ENCODE data around the gene CCR2. TPM values are rescaled to one million over a fixed set of nuclear protein-coding genes. Genes with fewer than 3 reads are reported as not detected.
"Not testable (repeated sequence)": the region's sequence is repeated elsewhere in the genome, so short reads cannot be mapped to it uniquely, and the experiment has no call there.

CCR2 gene
- total RNA-seq, 3 donors from 2014 or later, result 1.2 to 3.4 (median 2.2) TPM

GRCh38 chr3:46318207-46318927 is 35.5 kb upstream of the CCR2 start:
- no peaks in the 10 kb centered on the region for H3K9me3 ChIP-seq
- no peak for DNase-seq
- no peak overlapping the region for H3K4me3 ChIP-seq
- no peaks in the 10 kb centered on the region for H3K36me3 ChIP-seq (ENCODE audit: low read depth)
- no peak for ATAC-seq
- intact Hi-C loops (cut with DNase I, micrococcal nuclease), result no loop called here
- no peak for TF ChIP-seq CTCF (IDR thresholded peaks at IDR 0.05)
- no peaks in the 10 kb centered on the region for H3K4me1 ChIP-seq (ENCODE audit: low read depth)

GRCh38 chr3:46321461-46322104 is 32.3 kb upstream of the CCR2 start:
- Histone ChIP-seq H3K4me3 (no peak overlapping the region), H3K4me1 (ENCODE audit: low read depth) (no peaks in the 10 kb centered on the region), H3K9me3 (peaks cover under 1% of the 10 kb centered on the region), H3K36me3 (ENCODE audit: low read depth) (no peaks in the 10 kb centered on the region)
- DNase-seq (no peak), ATAC-seq (peak; percentile 11)
- TF ChIP-seq CTCF (IDR thresholded peaks at IDR 0.05), result no peak
- intact Hi-C loops (cut with DNase I, micrococcal nuclease), result no loop called here

GRCh38 chr3:46324036-46324435 is 29.9 kb upstream of the CCR2 start:
- intact Hi-C loops (cut with DNase I, micrococcal nuclease), result no loop called here
- Histone ChIP-seq H3K36me3 (ENCODE audit: low read depth) (no peaks in the 10 kb centered on the region), H3K4me3 (no peak overlapping the region), H3K9me3 (peaks cover 7% of the 10 kb centered on the region), H3K4me1 (ENCODE audit: low read depth) (no peaks in the 10 kb centered on the region)
- TF ChIP-seq CTCF (IDR thresholded peaks at IDR 0.05), result no peak
- DNase-seq, result no peak
- ATAC-seq, result no peak

- Histone ChIP-seq H3K4me1 (ENCODE audit: low read depth) (no peaks in the 10 kb centered on the region), H3K4me3 (no peak overlapping the region), H3K9me3 (peaks cover 7% of the 10 kb centered on the region), H3K36me3 (ENCODE audit: low read depth) (no peaks in the 10 kb centered on the region)
- TF ChIP-seq CTCF (IDR thresholded peaks at IDR 0.05), result no peak
- no peak for ATAC-seq
- DNase-seq, result no peak
- intact Hi-C loops (cut with DNase I, micrococcal nuclease), result no loop called here
Observed at GRCh38 chr3:46325645-46326300, 28.1 kb upstream of the CCR2 start.

- H3K9me3 ChIP-seq; intact Hi-C loops (cut with DNase I, micrococcal nuclease); H3K4me1 ChIP-seq (ENCODE audit: low read depth); H3K36me3 ChIP-seq (ENCODE audit: low read depth); ATAC-seq; DNase-seq; H3K4me3 ChIP-seq: not testable (repeated sequence)
Observed at GRCh38 chr3:46330676-46331075, 23.2 kb upstream of the CCR2 start.
